ENCODE results near the gene MYO6.

- no peak for TF ChIP-seq EZH2 (IDR thresholded peaks at IDR 0.05; ENCODE audit: low read length)
- TF ChIP-seq CTCF (optimal IDR thresholded peaks at IDR 0.05 in 1 of 3, IDR thresholded peaks at IDR 0.05 in 1 of 3, conservative IDR thresholded peaks at IDR 0.05 in 1 of 3; ENCODE audit: extremely low read depth in 1 of 3, insufficient read depth in 2 of 3, low read length in 3 of 3) = no peak
These were observed 85.4 kb downstream of the MYO6 start for GRCh38 chr6:75834447-75834846.
